K562 (cell line): ENCODE results near the gene HOXB7. TPM values are rescaled to one million over a fixed set of nuclear protein-coding genes. Genes with fewer than 3 reads are reported as not detected.

Experiments used
- ATAC-seq: fragments of 200-7000 bp; cut with Tn5 transposase; 3 replicates; pipeline ENCODE4 v1.9.1; 2020; ENCODE audit warnings: moderate library complexity
- BruUV-seq: library from RNA; stranded (reverse); fragments of 400-500 nt; replicated peaks from 2 replicates; lab custom pipeline; 2021; lab: Mats Ljungman, UMichigan
- CTCF ChIA-PET: fragments of 300-600 bp; formaldehyde crosslinking; extraction: SDS; loops from one replicate; lab custom pipeline; 2021; ENCODE audit warnings: low intra/inter-chr PET ratio; lab: Yijun Ruan, JAX
- POLR2A ChIA-PET: fragments of 300-600, 350-650 bp; sonication (Branson Sonifier 250); formaldehyde crosslinking; extraction: SDS; loops from one replicate; lab custom pipeline; 2021; ENCODE audit warnings: antibody characterized with exemption, inconsistent platforms; lab: Yijun Ruan, JAX
- DNase-seq, 4 experiments: peaks; one replicate each; pipeline versions ENCODE4 v3.0.0 to v3.0.0-alpha.2; 2011 to 2018; ENCODE audit warnings: low spot score in 3 of 4, mixed read lengths in 3 of 4; ENCODE audit errors: extremely low read depth in 1 of 4
- FAIRE-seq: peaks from 2 replicates; lab custom pipeline; 2011; peaks lifted over from hg19 to GRCh38; lab: Jason Lieb, UNC
- H2AFZ ChIP-seq: 2 replicates; pipeline ENCODE4 v1.6.0; 2011; ENCODE audit warnings: low read depth, low read length, control low read depth, inconsistent platforms
- H3K27ac ChIP-seq: fragments of 200-600 bp; 3 replicates; pipeline ENCODE4 v1.8.0; 2011; ENCODE audit warnings: low read depth, mild to moderate bottlenecking, control low read depth, inconsistent platforms, low read length, moderate library complexity, mixed read lengths; ENCODE audit errors: extremely low read depth
- H3K27me3 ChIP-seq, 2 experiments: fragments of 300-600 bp in 1 of 2; 2 replicates in 1 of 2; 3 replicates in 1 of 2; pipeline versions ENCODE4 v1.6.0 to v1.8.0; 2011; ENCODE audit warnings: inconsistent platforms in 2 of 2, low read length in 2 of 2, mild to moderate bottlenecking in 1 of 2, mixed read lengths in 1 of 2, moderate library complexity in 1 of 2; ENCODE audit not compliant: control insufficient read depth in 2 of 2, insufficient read depth in 2 of 2
- H3K36me3 ChIP-seq: fragments of 300-600 bp; 3 replicates; pipeline ENCODE4 v1.8.0; 2011; ENCODE audit warnings: mild to moderate bottlenecking, low read length, inconsistent platforms; ENCODE audit not compliant: control insufficient read depth, insufficient read depth
- H3K4me1 ChIP-seq, 2 experiments: fragments of 200-600 bp in 1 of 2; replicated peaks in 1 of 2; 2 replicates in 1 of 2; 3 replicates in 1 of 2; pipeline versions ENCODE4 v1.5.1 to v1.8.0; 2011; ENCODE audit warnings: inconsistent platforms in 2 of 2, low read length in 2 of 2, mild to moderate bottlenecking in 1 of 2, mixed read lengths in 1 of 2, moderate library complexity in 1 of 2; ENCODE audit not compliant: control insufficient read depth in 2 of 2, insufficient read depth in 2 of 2
- H3K4me2 ChIP-seq: 2 replicates; pipeline ENCODE4 v1.6.1; 2011; ENCODE audit warnings: low read length, control low read depth, inconsistent platforms, mixed read lengths; ENCODE audit not compliant: insufficient read depth
- H3K4me3 ChIP-seq: fragments of 200-600 bp; sonication (generic), shearing (Covaris generic); 2 replicates; pipeline ENCODE4 v1.5.1; 2016; ENCODE audit warnings: control low read depth, inconsistent platforms
- H3K79me2 ChIP-seq: fragments of 200-600 bp; 3 replicates; pipeline ENCODE4 v1.8.0; 2011; ENCODE audit warnings: low read length, inconsistent platforms; ENCODE audit not compliant: control insufficient read depth, insufficient read depth
- H3K9ac ChIP-seq, 2 experiments: 2 replicates each; pipeline versions ENCODE4 v1.6.0 to v1.6.1; 2011; ENCODE audit warnings: low read depth in 2 of 2, low read length in 2 of 2, control low read depth in 1 of 2, inconsistent platforms in 1 of 2, mild to moderate bottlenecking in 1 of 2, mixed read lengths in 1 of 2; ENCODE audit not compliant: insufficient read depth in 1 of 2
- H3K9me1 ChIP-seq: one replicate; pipeline ENCODE4 v1.6.0; 2011; ENCODE audit warnings: inconsistent platforms, mild to moderate bottlenecking, low read length, moderate library complexity; ENCODE audit not compliant: control insufficient read depth, insufficient read depth
- H3K9me3 ChIP-seq: replicated peaks from 2 replicates; pipeline ENCODE4 v1.5.1; 2011; ENCODE audit warnings: low read depth, low read length, inconsistent platforms; ENCODE audit not compliant: control insufficient read depth, insufficient read depth
- H4K20me1 ChIP-seq: replicated peaks from 2 replicates; pipeline ENCODE4 v1.6.1; 2011; ENCODE audit warnings: low read length, inconsistent platforms, mixed read lengths; ENCODE audit not compliant: control insufficient read depth, insufficient read depth
- CEBPG ChIP-seq, 3 experiments: fragments of 200-800 bp in 1 of 3; sonication (Bioruptor generic) in 1 of 3; sonication (generic) in 1 of 3; formaldehyde crosslinking in 1 of 3; IDR thresholded peaks in 2 of 3; conservative IDR thresholded peaks in 1 of 3; 2 replicates each; pipeline versions ENCODE4 v1.6.1 to v1.8.0; 2016 to 2022; ENCODE audit warnings: missing compliant biosample characterization in 2 of 3, missing genetic modification characterization in 2 of 3, mild to moderate bottlenecking in 1 of 3, missing genetic modification reagents in 1 of 3
- ELK3 ChIP-seq: fragments of 450-650 bp; formaldehyde crosslinking; IDR thresholded peaks from 2 replicates; pipeline ENCODE4 v1.4.0; 2020; ENCODE audit warnings: mild to moderate bottlenecking
- MAZ ChIP-seq, 2 experiments: fragments of 450-650 bp in 1 of 2; sonication (generic) in 1 of 2; formaldehyde crosslinking; IDR thresholded peaks in 1 of 2; conservative IDR thresholded peaks in 1 of 2; 2 replicates each; pipeline versions ENCODE4 v1.4.0 to v1.5.0; 2020; ENCODE audit warnings: mild to moderate bottlenecking in 1 of 2, missing genetic modification reagents in 1 of 2
- MEF2D ChIP-seq: conservative IDR thresholded peaks from 2 replicates; pipeline ENCODE4 v1.6.1; 2016; ENCODE audit warnings: low read depth, missing genetic modification characterization, missing compliant biosample characterization
- MXI1 ChIP-seq: IDR thresholded peaks from 2 replicates; pipeline ENCODE4 v1.6.1; 2011; ENCODE audit warnings: low read depth, mild to moderate bottlenecking, improper control_type of control experiment, low read length
- NBN ChIP-seq: fragments of 450-650 bp; IDR thresholded peaks from 2 replicates; pipeline ENCODE4 v1.6.1; 2016; ENCODE audit warnings: low read depth, mild to moderate bottlenecking
- PHF20 ChIP-seq: fragments of 450-650 bp; IDR thresholded peaks from 2 replicates; pipeline ENCODE4 v1.6.1; 2018; ENCODE audit not compliant: partially characterized antibody
- RNF2 ChIP-seq: sonication (generic); IDR thresholded peaks from 2 replicates; pipeline ENCODE4 v1.6.1; 2016
- SUPT5H ChIP-seq: fragments of 450-650 bp; IDR thresholded peaks from 2 replicates; pipeline ENCODE4 v1.6.1; 2016
- TAL1 ChIP-seq: fragments of 450-650 bp; IDR thresholded peaks from 2 replicates; pipeline ENCODE4 v1.6.1; 2016; ENCODE audit warnings: mild to moderate bottlenecking
- TRIM28 ChIP-seq: fragments of 450-650 bp; IDR thresholded peaks from 2 replicates; pipeline ENCODE4 v1.6.1; 2017
- USF1 ChIP-seq: sonication (generic); formaldehyde crosslinking; IDR thresholded peaks from 2 replicates; pipeline ENCODE4 v1.9.0; 2022; ENCODE audit warnings: mild to moderate bottlenecking, missing genetic modification reagents
- ZEB2 ChIP-seq: fragments of 450-650 bp; IDR thresholded peaks from 2 replicates; pipeline ENCODE4 v1.6.1; 2016
- ZNF174 ChIP-seq: fragments of 250-450 bp; sonication (Bioruptor Pico); IDR thresholded peaks from 2 replicates; pipeline ENCODE4 v1.4.0; 2020; ENCODE audit warnings: mild to moderate bottlenecking
- ZNF24 ChIP-seq: fragments of 450-650 bp; IDR thresholded peaks from 2 replicates; pipeline ENCODE4 v1.6.1; 2016
- WGBS: fragments of 100-300 bp; shearing (Covaris generic); methylation state at CpG from one replicate; pipeline ENCODE4 v1.1.6; 2016; ENCODE audit warnings: low coverage, mixed read lengths; ENCODE audit not compliant: insufficient coverage; ENCODE audit errors: missing lambda C conversion rate; 5-methylcytosine and 5-hydroxymethylcytosine counted together
- in situ Hi-C: fragments of 300-500 bp; cut with MboI; formaldehyde crosslinking; loops from 4 replicates; pipeline ENCODE4 v1.15.0; 2018; ENCODE audit warnings: inconsistent platforms, mixed read lengths
- intact Hi-C: fragments of 100-400 bp; cut with micrococcal nuclease; formaldehyde crosslinking; loops from 2 replicates; pipeline ENCODE4 v1.14.2; 2022
- polyA plus RNA-seq, 8 experiments: library from polyadenylated mRNA; depleted of rRNA in 4 of 8; stranded (reverse) in 5 of 8; unstranded in 3 of 8; fragments of >200 nt; fragmentation: Nextera tagmentation in 2 of 8; fragmentation: Illumina TruSeq in 1 of 8; extraction: Ambion mirVana in 2 of 8; extraction: Trizol in 1 of 8; gene quantifications; 2 replicates each; pipeline versions ENCODE4 v1.2.1 to v1.2.3, GENCODE V29; 2011 to 2014; ENCODE audit warnings: inconsistent platforms in 1 of 8, missing spikeins in 1 of 8
- total RNA-seq, 7 experiments: library from RNA; depleted of rRNA in 6 of 7; stranded (reverse); fragments of >200 nt in 6 of 7; fragmentation: Illumina TruSeq in 2 of 7; extraction: Trizol in 2 of 7; gene quantifications; 2 replicates each; pipeline versions ENCODE4 v1.2.1 to v1.2.3, GENCODE V29; 2011 to 2021; ENCODE audit warnings: low replicate concordance in 1 of 7

Gene HOXB7
- total and polyA plus RNA-seq, 9 of the 15 experiments (the other 6 are each of a cell fraction or from before 2014, with no cell fraction given): 5.5 to 16.7 (median 8.3) TPM

GRCh38 chr17:48589060-48589830 is 21.6 kb downstream of the HOXB7 start:
- Histone ChIP-seq H3K4me2 (no peak overlapping the region), H3K27me3 (no peaks in the 10 kb centered on the region), H3K79me2 (peaks cover 5% of the 10 kb centered on the region; the same call in 2 of the 3 replicates), H4K20me1 (no peaks in the 10 kb centered on the region), H3K27ac (no peak overlapping the region), H3K9me1 (no peaks in the 10 kb centered on the region), H3K9ac (no peak overlapping the region), H3K36me3 (no peaks in the 10 kb centered on the region), H2AFZ (no peak overlapping the region), H3K9me3 (no peaks in the 10 kb centered on the region), H3K4me3 (no peak overlapping the region), H3K4me1 (peaks cover 14 to 35% of the 10 kb centered on the region in 2 experiments)
- ATAC-seq: no peak
- DNase-seq: no peak
- in situ Hi-C loops (no loop called here), intact Hi-C loops (no loop called here)
- WGBS: 27% methylated on average over 10 of the region's 10 CpGs
- no peak for FAIRE-seq
- CTCF ChIA-PET: interaction anchor here (0.6 to 0.7 kb wide), 2 partner anchors 12 to 452 kb away, joined by 3 to 4 read pairs; no protein-coding TSS in a partner anchor
- BruUV-seq: no TSS peak
- TF ChIP-seq MXI1 (no peak), ZNF24 (no peak), CEBPG (CRISPR knock-in tag; IDR thresholded peaks at IDR 0.05) (no peak), CEBPG (tag; conservative IDR thresholded peaks at IDR 0.05 in 1 of 2, IDR thresholded peaks at IDR 0.05 in 1 of 2) (no peak)
- POLR2A ChIA-PET: interaction anchor here (0.8 to 1.7 kb wide), 7 partner anchors 9 to 253 kb away, joined by 3 to 10 read pairs (median 4); no protein-coding TSS in a partner anchor

DNA sequence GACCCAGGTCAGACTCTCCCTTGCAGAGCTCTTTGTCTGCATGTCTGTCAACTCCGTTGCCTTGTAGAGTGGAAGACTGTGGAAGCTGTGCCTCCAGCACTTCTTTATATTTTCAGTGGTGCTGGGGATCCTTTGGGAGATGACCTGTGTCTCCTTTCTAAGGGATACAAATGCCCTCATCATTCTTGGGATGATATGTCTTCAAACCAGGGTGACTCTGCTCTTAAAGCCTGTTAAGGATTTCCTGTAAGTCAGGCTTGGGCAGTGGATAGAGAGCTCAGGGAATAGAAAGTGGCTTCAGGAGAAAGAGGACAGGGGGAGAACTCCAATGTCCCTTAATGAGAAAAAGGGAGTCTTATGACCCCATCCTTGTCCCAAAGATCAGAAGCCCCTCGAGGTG is 22.3 kb downstream of the HOXB7 start:
- CTCF ChIA-PET: interaction anchor here (0.6 kb wide), 1 partner anchor 451 kb away, joined by 4 read pairs; no protein-coding TSS in a partner anchor
- Histone ChIP-seq H3K4me1 (peaks cover 16 to 29% of the 10 kb centered on the region in 2 experiments), H3K9ac (no peak overlapping the region), H3K79me2 (peaks cover 12% of the 10 kb centered on the region; the same call in 2 of the 3 replicates), H3K9me3 (no peaks in the 10 kb centered on the region), H3K27me3 (no peaks in the 10 kb centered on the region), H3K27ac (no peak overlapping the region), H3K4me3 (no peak overlapping the region), H2AFZ (no peak overlapping the region), H3K4me2 (no peak overlapping the region), H3K9me1 (no peaks in the 10 kb centered on the region), H3K36me3 (no peaks in the 10 kb centered on the region), H4K20me1 (no peaks in the 10 kb centered on the region)
- BruUV-seq: no TSS peak
- POLR2A ChIA-PET: interaction anchor here (0.8 to 2.0 kb wide), 10 partner anchors 9 to 252 kb away, joined by 3 to 10 read pairs (median 4); partner anchors contain the start of gene HOXB6
- DNase-seq (no peak), ATAC-seq (no peak), FAIRE-seq (no peak)
- intact Hi-C loops (no loop called here), in situ Hi-C loops (no loop called here)
- 23% methylated on average over 2 of the region's 2 CpGs for WGBS
- no peak for TF ChIP-seq PHF20
- TF ChIP-seq SUPT5H: no peak
- no peak for TF ChIP-seq ZEB2
- TF ChIP-seq MEF2D (tag): no peak
- no peak for TF ChIP-seq RNF2
- TF ChIP-seq MAZ (CRISPR knock-in tag; conservative IDR thresholded peaks at IDR 0.05 in 1 of 2, IDR thresholded peaks at IDR 0.05 in 1 of 2): no peak
- TF ChIP-seq USF1 (CRISPR knock-in tag): no peak
- no peak for TF ChIP-seq ZNF174 (CRISPR knock-in tag)
- no peak for TF ChIP-seq ELK3 (CRISPR knock-in tag)
- TF ChIP-seq TAL1: no peak
- TF ChIP-seq NBN: no peak
- no peak for TF ChIP-seq TRIM28
